ENCODE measurements around the gene CLOCK. TPM values are rescaled to one million over a fixed set of nuclear protein-coding genes. Genes with fewer than 3 reads are reported as not detected.

CLOCK gene
- total and polyA plus RNA-seq, 2 of the 8 experiments (the other 6 are each of a cell fraction or from before 2014, with no cell fraction given): 7.7 to 24.2 TPM

GRCh38 chr4:55397126-55397436 lies 149.6 kb downstream of the CLOCK start (continued):
- no peak for TF ChIP-seq SIN3A (conservative IDR thresholded peaks at IDR 0.05 in 1 of 2, IDR thresholded peaks at IDR 0.05 in 1 of 2; ENCODE audit: low read depth in 1 of 2, low read length in 2 of 2)

Measured in H1 (cell line).